H1 (cell line): ENCODE results near the gene FAAP100. TPM values are rescaled to one million over a fixed set of nuclear protein-coding genes. Genes with fewer than 3 reads are reported as not detected.

Experiments used
- BACH1 ChIP-seq: IDR thresholded peaks from 2 replicates; pipeline ENCODE4 v1.6.1; 2012; ENCODE audit warnings: low read length, improper control_type of control experiment
- EP300 ChIP-seq, 2 experiments: IDR thresholded peaks; 1 replicate in 1 of 2; 2 replicates in 1 of 2; pipeline ENCODE4 v1.6.1; 2011 to 2012; ENCODE audit warnings: low read depth in 2 of 2, low read length in 2 of 2, mild to moderate bottlenecking in 2 of 2, borderline replicate concordance in 1 of 2, inconsistent platforms in 1 of 2, moderate library complexity in 1 of 2
- MAX ChIP-seq: IDR thresholded peaks from 2 replicates; pipeline ENCODE4 v1.6.1; 2012; ENCODE audit warnings: inconsistent platforms
- PHF8 ChIP-seq: fragments of 200-600 bp; sonication (generic); conservative IDR thresholded peaks from 2 replicates; pipeline ENCODE4 v1.7.1; 2012; ENCODE audit warnings: low read depth, mild to moderate bottlenecking, inconsistent platforms, low read length, moderate library complexity
- SP4 ChIP-seq: IDR thresholded peaks from 2 replicates; pipeline ENCODE4 v1.6.1; 2012; ENCODE audit warnings: low read length, inconsistent platforms
- TAF1 ChIP-seq: IDR thresholded peaks from 2 replicates; pipeline ENCODE4 v1.6.1; 2011; ENCODE audit warnings: mild to moderate bottlenecking, low read depth, low read length
- polyA plus RNA-seq, 7 experiments: library from polyadenylated mRNA; depleted of rRNA in 3 of 7; stranded (reverse) in 5 of 7; unstranded in 2 of 7; fragments of >200 nt in 5 of 7; fragments of 200-250 nt in 2 of 7; gene quantifications; 1 replicate in 5 of 7; 2 replicates in 1 of 7; 4 replicates in 1 of 7; pipeline versions ENCODE4 v1.2.1 to v1.2.3, GENCODE V29; 2011 to 2013; ENCODE audit warnings: missing spikeins in 2 of 7, mixed read lengths in 2 of 7
- total RNA-seq: library from RNA; stranded (reverse); fragmentation: NEBNext Ultra II Directional; extraction: Animal tissue kit (Norgen Biotek cat#: 25700); gene quantifications from 2 replicates; pipeline ENCODE4 v1.2.1, GENCODE V29; 2021

Gene FAAP100
- total and polyA plus RNA-seq, 2 of the 8 experiments (the other 6 are each of a cell fraction or from before 2014, with no cell fraction given) = 23.2 to 41.8 TPM

DNA sequence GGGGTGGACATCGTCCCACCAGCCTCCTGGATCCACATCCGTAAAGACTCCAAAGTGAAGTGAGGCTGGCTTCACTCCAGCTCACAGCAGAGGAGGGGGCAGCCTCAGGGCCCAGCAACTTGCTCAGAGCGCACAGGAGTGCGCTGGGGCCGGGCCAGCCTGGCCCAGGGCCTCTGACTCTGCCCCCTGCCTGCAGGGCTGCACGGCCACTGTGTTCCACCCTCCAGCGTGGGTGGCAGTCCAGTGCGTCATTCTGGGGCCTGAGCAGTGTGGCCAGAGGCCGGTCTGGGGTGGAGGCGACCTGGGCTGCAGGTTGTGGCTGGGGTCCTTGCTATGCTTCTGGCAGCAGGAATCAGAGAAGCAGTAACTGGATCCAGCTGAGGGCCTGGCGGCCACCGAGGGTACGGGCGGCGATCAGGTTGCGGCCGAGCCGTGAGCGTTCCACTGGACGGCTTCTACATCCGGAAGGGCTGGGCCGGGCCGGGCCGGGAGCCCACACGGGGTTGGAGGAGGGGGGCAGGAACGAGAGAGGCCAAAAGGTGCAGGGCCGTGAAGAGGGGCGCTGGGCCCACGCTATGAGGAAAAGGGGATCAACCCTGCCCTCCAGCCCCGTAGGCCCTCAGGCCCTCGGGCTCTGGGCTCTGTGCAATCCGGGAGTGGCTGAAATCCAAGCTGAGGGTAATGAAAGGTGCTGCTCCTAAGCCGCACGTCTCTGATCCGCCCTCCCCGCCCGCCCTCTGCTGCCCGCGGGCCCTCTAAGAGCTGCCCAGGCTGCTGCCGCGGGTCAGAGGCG, 24.4 kb downstream of the FAAP100 start, which contains the start of gene FSCN2 (continued):
- TF ChIP-seq PHF8 (no peak), BACH1 (no peak), TAF1 (no peak), EP300 (IDR thresholded peaks at IDR 0.05; ENCODE audit: borderline replicate concordance in 1 of 2, low read depth in 2 of 2, low read length in 2 of 2) (no peak), MAX (no peak), SP4 (no peak)
- TF ChIP-seq, all 59 proteins: peak for 0
